Umbilical cord (tissue), 2 donors: Measurements from ENCODE around the gene PLA2G2D. TPM values are rescaled to one million over a fixed set of nuclear protein-coding genes. Genes with fewer than 3 reads are reported as not detected.
"Not testable (repeated sequence)": the region's sequence is repeated elsewhere in the genome, so short reads cannot be mapped to it uniquely, and the experiment has no call there.

Experiments
- DNase-seq: peaks from one replicate; pipeline ENCODE4 v3.0.0-alpha.2; 2015; ENCODE audit warnings: low spot score
- total RNA-seq: library from RNA; depleted of rRNA; stranded (reverse); fragments of >200 nt; gene quantifications from one replicate; pipeline ENCODE4 v1.2.3, GENCODE V29; 2014; ENCODE audit warnings: low replicate concordance; ENCODE audit not compliant: insufficient read depth

Gene PLA2G2D
- total RNA-seq, 1 donor from 2014 or later = not detected

DNA sequence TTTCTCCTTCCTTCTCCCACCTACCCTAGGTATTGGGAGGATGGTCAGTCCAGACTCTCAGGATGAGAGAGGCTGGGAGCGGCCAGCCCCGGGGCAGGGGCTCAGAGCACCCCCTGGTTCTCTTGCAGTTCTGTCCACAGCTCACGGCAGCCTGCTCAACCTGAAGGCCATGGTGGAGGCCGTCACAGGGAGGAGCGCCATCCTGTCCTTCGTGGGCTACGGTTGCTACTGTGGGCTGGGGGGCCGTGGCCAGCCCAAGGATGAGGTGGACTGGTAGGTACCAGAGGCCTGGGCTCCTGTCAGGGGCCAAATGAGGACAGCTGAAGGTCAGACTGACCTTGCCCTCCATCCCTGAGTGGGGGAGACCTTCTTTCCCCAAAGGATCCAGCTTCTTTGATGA is 24.0 kb upstream of the PLA2G2D start:
- no peak for DNase-seq

GRCh38 chr1:20142001-20142710 is 22.8 kb upstream of the PLA2G2D start:
- no peak for DNase-seq

DNA sequence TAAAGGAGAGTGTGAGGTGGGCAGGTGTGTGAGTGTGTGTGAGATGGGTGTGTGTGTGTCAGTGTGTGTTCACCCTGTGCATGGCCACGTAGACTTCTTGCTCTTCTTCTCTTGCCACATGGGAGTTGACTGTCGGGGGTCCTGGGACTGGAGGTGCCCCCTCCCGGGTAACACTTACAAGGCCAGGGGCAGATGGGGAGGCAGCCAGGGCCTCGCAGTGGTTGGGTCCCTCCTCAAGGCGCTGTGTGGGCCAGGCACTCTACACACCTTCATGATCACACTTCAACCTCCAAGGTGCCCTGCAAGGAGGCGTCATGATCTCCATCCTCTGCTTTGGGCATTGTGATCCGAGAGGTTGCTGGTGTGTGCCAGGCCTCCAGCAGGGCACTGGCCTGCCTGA is 22.1 kb upstream of the PLA2G2D start:
- no peak for DNase-seq

DNA sequence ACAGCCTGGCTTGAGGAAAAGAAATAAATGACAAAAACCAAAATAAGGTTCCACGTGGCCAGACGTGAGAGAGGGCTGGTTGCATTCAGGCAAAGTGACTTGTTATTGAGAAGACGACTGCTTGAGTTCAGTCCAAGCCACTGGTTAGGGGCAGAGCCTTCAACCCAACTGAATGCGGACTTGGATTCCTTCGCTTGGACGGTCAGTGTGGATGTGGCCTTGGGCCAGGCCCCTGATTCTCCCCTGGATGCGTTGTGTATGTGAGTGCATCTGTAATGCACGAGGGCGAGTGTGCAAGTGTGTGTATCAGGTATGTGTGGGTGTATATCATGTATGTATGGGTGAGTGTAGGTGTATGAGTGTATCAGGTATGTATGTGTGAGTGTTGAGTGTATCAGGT is 21.7 kb upstream of the PLA2G2D start:
- DNase-seq = no peak

- no peak for DNase-seq
These were observed 20.7 kb upstream of the PLA2G2D start for GRCh38 chr1:20139776-20140612.

GRCh38 chr1:20138961-20139550 is 19.7 kb upstream of the PLA2G2D start, which contains the start of gene PLA2G2F:
Gene PLA2G2F, plus strand, starts transcription at chr1:20139323. Its CDS starts 105 bp downstream, at chr1:20139428.
- DNase-seq = no peak

- DNase-seq = no peak
These were observed 19.0 kb upstream of the PLA2G2D start for GRCh38 chr1:20138346-20138745.

- no peak for DNase-seq
These were observed 18.3 kb upstream of the PLA2G2D start for GRCh38 chr1:20137604-20138003.

- no peak for DNase-seq
These were observed 17.7 kb upstream of the PLA2G2D start for GRCh38 chr1:20137055-20137454.

DNA sequence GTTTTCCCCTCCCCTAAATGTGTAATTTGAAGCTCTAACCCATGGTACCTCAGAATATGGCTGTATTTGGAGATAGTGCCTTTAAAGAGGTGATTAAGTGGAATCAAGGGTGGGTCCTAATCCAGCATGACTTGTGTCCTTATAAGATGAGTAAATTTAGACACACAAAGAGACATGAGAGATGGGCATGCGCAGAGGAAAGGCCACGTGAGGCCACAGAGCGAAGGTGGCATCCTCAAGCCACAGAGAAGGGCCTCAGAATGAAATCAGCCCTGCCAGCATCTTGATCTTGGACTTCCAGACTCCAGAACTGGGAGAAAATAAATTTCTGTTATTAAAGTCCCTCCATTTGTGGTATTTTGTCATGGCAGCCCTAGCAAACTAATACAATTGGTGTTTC is 16.9 kb upstream of the PLA2G2D start:
- DNase-seq = no peak

DNA sequence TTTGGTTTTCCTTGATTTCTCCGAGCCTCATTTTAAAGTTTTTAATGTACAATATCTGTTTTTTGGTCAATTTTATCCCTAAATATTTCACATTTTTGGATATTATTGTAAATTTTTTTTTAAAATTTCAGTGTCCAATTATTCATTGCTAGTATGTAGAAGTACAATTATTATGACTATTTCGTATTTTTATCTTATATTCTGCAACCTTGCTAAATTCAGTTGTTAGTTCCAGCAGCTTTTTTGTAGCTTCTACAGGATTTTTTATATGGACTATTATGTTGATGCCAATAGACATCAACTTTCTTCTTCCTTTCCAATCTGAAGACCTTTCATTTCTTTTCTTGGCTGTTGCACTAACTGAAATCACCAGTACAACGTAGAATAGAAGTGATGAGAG is 15.7 kb upstream of the PLA2G2D start:
- no peak for DNase-seq

DNA sequence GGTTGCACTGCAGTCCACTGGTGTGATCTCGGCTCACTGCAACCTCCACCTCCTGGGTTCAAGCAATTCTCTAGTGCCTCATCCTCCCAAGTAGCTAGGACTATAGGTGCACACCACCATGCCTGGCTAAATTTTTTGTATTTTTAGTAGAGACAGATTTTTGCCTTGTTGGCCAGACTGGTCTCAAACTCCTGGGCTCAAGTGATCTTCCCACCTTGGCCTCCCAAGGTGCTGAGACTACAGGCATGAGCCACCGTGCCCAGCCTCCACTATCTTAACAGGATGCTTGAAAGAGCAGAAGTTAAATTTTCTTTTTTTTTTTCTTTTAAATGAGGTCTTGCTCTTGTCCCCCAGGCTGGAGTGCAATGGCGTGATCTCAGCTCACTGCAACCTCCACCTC is 11.2 kb upstream of the PLA2G2D start:
- DNase-seq = not testable (repeated sequence)

- no peak for DNase-seq
These were observed 7.6 kb upstream of the PLA2G2D start for GRCh38 chr1:20126806-20127440.

DNA sequence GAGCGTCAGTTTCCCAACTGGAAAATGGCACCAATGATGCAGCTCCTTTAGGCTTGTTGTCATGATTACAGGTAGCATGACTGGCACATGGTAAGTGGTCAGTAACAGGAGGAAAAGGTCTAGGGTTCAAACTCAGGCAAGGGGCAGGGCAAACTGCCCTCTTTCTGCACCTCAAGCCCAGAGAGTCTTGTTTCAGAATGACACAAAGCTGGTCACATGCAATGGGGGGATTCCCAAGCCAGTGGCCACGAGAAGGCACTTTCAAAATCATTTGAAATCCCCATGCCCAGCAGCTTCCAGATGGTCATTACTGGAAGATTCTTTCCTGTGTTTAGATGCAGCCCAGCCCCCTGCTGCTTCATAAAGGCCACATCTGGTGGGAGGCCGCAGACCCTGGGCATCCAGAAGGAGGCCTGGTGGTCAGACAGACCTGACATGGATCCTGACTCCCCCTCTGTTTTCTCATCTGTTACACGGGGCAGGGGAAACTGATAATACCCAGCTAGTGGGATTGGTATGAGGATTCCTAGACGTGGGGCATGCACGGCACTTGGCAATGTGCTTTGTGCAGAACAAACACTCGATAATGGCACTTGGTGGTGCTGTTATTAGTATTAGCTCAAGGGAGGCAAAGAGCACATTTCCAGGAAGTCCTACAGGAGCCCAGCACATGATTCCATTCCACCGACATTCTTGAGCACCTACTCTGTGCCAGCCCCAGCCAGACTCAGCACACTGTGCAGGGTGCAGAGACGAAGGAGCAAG is 6.9 kb upstream of the PLA2G2D start:
- DNase-seq = no peak

GRCh38 chr1:20125100-20125499 is 5.8 kb upstream of the PLA2G2D start:
- DNase-seq = peak; percentile 50

GRCh38 chr1:20124456-20125057 is 5.2 kb upstream of the PLA2G2D start:
- DNase-seq = peak; percentile 88

DNA sequence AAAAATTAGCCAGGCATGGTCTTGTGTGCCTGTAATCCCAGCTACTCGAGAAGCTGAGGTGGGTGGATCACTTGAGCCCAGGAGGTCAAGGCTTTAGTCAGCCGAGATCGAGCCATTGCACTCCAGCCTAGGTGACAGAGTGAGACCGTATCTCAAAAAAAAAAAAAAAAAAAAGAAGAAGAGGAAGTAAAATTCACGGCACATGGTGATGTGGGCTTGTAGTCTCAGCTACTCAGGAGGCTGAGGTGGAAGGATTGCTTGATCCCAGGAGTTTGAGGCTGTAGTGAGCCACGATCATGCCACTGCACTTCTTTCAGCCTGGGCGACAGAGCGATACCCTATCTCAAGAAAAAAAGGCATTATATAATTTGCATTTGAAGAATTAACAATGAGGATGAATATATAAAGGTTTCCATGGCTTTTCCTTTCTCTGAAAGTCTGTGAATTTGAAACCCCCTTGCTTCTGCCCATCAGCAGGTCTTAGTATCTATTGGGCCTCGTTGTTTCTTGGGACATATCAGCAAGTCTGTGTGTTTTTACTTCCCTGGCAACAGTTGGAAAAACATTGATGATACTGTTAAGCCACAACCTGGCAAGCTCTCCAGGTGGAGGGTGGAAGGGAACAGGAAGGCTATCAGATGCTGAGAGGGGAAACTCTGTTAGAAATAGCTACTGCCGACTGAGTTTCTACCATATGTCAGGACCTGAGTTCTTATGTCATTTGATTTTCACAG is 4.6 kb upstream of the PLA2G2D start:
- DNase-seq = no peak

DNA sequence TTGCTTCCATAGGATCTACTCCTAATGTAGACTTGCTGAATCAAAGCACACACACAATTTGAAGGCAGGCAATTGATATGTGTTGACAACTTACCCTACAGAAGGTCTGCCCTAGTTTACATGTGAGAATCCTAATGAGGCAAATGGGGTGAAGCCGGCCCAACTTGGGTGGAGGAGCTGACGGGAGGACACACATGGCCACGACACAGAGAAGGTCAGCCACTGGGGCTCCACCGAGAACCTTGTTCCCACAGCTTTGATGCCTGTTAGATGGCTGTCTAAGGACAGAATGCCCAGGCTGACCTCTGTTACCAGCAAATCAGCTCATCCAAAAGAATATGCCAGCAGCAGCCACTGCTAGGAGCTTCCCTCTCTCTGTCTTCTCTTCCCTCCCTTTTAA is 1.5 kb upstream of the PLA2G2D start:
- no peak for DNase-seq

DNA sequence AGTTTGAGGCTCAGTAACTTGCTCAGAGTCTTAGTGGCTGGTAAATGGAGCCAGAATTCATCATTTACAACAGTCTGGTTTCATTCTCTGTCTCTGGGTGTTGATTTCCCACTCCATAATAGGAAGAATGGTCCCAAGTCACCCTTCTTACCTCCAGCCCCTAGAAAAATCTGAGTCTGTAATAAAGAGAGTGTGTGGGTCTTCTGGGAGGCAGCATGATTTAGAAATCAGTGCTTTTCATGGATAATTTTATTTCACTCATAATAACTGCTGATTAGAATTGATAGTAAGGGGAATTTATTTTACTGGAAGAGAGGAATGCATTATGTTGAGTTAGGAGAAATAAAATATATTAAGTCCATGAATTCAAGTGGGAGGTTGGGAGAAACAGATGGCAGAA is 2.1 kb downstream of the PLA2G2D start:
- DNase-seq = no peak

- DNase-seq = no peak
These were observed 3.4 kb downstream of the PLA2G2D start for GRCh38 chr1:20115916-20116315.
